IPS-15b (cell line): ENCODE results near the gene PSMD9.

Source experiments
- H3K27me3 ChIP-seq: one replicate; pipeline ENCODE4 v1.6.1; 2013; ENCODE audit warnings: low read length; ENCODE audit not compliant: control insufficient read depth, insufficient read depth
- H3K36me3 ChIP-seq: one replicate; pipeline ENCODE4 v1.6.1; 2013; ENCODE audit warnings: low read length; ENCODE audit not compliant: control insufficient read depth, insufficient read depth
- H3K4me1 ChIP-seq: one replicate; pipeline ENCODE4 v1.6.1; 2013; ENCODE audit warnings: mild to moderate bottlenecking, low read length; ENCODE audit not compliant: control insufficient read depth, insufficient read depth
- H3K4me3 ChIP-seq: one replicate; pipeline ENCODE4 v1.5.1; 2013; ENCODE audit warnings: low read depth, low read length
- H3K9ac ChIP-seq: one replicate; pipeline ENCODE4 v1.6.1; 2013; ENCODE audit warnings: low read depth, mild to moderate bottlenecking, low read length
- H3K9me3 ChIP-seq: one replicate; pipeline ENCODE4 v1.6.1; 2013; ENCODE audit warnings: mild to moderate bottlenecking, low read length; ENCODE audit not compliant: control insufficient read depth, insufficient read depth

Gene PSMD9

DNA sequence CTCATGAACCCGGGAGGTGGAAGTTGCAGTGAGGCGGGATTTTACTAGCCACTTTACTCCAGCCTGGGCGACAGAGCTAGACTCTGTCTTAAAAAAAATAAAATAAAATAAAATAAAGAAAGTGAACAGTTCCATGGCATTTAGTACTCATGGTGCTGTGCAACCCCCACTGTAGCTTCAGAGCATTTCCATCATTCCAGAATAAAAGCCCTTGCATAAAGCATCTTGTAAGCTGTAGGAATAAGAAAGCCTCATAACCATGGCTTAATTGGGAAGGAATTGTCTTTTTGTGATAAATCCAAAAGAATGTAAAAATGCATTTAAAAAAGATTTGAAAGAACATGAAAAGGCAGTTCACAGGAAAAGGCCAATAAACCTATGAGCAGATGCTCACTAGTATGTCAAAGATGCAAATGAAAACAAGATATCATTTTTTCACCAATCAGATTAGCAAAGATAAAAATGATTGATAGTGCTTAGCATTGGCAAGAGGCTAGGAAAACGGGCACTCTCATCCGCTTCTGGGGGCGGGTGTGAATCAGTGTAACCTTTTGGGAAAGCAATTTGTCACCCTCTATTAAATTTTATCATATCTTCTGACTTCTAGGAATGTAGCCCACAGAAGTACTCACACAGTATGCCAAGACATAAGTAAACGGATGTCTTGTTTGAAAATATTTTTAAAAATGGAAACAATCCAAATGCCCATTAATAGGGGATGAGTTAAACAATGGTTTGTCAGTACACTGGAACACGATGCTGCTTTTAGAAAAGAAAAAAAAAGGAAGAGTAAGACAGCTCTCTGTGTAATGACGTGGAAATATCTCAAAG is 76.4 kb downstream of the PSMD9 start:
- Histone ChIP-seq H3K9ac (no peak overlapping the region), H3K9me3 (no peaks in the 10 kb centered on the region), H3K36me3 (no peaks in the 10 kb centered on the region), H3K27me3 (no peaks in the 10 kb centered on the region), H3K4me1 (no peaks in the 10 kb centered on the region), H3K4me3 (no peak overlapping the region)

DNA sequence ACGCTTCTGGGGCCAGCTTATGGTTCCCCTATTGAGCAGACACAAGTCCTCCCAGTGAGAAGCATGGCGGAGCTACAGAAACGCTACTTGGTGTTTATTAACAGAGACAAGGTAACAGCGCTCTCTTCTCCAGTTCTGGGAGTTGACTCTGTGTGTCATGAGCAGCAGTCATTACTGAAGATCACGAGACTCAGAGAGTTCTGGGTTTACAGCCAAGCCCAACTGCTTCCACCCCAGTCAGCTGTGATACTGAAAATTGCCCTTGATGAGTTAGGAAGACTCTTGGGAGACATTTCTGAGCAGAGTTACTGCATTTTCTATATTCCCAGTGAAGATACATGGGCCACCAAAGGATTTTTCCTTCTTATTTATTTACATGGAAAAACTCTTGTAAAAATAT is 78.4 kb downstream of the PSMD9 start:
- Histone ChIP-seq H3K4me3 (no peak overlapping the region), H3K27me3 (no peaks in the 10 kb centered on the region), H3K9me3 (no peaks in the 10 kb centered on the region), H3K9ac (no peak overlapping the region), H3K36me3 (no peaks in the 10 kb centered on the region), H3K4me1 (no peaks in the 10 kb centered on the region)
